Stimulated activated naive CD4-positive, alpha-beta T cell treated with Interleukin-2 at 50 U/mL for 16 hours (primary cell): ENCODE results near the gene C1orf216.
A peak's percentile ranks its signal among the peaks of the same experiment; 100 is the strongest.
"Not testable (repeated sequence)": the region's sequence is repeated elsewhere in the genome, so short reads cannot be mapped to it uniquely, and the experiment has no call there.

Source experiments
- DNase-seq: peaks from one replicate; lab custom pipeline; 2025; lab: John Stamatoyannopoulos, UW

C1orf216 gene, protein sequence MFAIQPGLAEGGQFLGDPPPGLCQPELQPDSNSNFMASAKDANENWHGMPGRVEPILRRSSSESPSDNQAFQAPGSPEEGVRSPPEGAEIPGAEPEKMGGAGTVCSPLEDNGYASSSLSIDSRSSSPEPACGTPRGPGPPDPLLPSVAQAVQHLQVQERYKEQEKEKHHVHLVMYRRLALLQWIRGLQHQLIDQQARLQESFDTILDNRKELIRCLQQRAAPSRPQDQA

DNA sequence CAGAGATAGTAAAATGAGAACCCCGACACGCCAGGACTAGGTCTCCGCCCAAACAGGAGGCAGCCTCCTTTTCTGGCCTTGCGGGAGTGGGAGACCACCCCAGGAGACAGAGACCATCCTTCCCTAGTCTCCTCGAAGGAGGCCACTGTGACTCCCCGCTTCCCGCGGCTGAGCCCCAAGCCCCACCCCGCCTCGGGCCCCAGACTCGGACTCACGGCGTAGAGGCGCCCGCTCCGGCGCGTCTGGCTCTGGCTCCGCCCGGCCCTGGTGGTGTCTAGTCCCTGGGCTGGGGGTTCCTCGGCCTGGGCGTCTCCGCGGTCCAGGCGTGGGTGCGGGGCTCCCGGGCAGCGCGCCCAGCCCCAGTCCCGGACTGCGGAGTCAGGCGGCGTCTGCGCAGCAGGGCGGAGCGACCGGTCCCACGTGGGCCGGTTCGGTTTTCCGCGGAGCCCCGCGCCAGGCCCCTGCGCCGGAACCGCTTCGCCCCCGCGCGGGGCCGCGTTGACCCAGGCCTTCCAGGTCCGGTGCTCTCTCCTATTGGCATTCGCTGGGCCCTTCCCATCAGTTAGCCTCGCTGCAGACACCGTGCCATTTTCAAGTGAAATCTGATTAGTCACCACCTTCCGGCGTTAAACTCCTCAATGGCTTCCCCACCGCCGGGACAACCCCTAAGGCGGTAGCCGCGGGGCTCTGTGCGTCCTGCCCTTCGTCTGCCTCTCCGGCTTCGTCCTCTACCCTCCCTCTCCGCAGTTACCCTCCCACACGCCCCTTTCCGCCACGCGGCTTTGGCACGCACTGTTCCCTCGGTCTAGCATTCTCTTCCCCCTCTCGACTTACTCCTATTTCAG is at the start of gene C1orf216:
Gene C1orf216, minus strand, starts transcription at position 393 of the 845 bp plus-strand sequence. CDS start 2,563 bp downstream, outside the sequence.
- DNase-seq, result peak; percentile 83

DNA sequence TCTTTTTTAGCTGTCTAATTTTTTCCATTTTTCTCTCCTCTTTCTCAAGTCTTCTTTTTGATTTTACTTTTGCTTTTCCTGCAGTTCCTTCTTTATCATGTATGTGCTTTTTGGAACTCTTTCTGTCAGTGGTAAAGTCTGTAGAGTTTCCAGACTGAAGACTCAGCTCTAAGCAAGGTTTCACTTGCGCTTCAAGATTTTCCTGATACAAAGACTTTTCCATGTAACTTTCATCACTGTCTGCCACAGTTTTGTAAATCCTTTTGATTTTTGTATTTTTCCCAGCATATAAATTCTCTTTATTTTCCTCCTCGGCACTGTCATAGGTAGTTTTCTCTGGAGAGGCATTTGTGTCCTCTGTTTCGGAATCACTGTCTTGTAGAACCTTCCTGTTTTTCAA is 45.6 kb upstream of the C1orf216 start:
- DNase-seq, result no peak

DNA sequence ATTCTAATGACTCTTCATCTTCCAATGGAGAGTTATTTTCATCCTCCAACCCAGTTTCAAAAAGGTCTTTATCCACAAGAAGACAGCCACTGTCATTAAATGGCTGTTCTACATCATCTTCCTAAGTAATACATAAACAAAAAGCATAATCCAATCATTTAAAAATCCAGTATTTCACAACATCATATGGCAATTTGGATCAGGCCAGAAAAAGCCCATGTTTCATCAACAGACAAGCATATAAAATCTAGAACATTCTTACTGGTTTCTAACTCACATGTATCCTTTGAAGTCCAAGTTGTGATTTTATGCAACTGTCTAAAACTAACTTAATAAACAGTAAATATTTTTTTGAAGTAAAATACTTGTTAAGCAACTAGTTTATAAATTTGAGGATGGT is 44.5 kb upstream of the C1orf216 start:
- DNase-seq, result no peak

DNA sequence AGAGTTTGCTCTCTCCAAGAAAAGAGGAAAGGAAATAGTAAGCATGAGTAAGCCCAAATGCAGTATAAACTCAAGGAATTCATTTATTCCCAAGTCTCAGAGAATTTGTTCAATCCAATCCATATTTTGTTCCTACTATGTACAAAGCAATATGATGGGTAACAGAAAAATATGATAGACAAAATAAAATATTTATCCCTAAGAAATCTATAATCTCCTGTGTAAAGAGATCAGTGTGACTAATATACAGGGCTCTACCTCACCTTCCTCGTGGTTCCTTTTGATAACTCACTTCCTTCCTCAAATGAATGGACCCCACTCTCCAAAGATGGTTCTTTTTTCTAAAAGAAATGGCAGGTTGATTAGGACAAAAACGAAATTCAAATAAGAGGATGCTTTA is 43.5 kb upstream of the C1orf216 start:
- no peak for DNase-seq

DNA sequence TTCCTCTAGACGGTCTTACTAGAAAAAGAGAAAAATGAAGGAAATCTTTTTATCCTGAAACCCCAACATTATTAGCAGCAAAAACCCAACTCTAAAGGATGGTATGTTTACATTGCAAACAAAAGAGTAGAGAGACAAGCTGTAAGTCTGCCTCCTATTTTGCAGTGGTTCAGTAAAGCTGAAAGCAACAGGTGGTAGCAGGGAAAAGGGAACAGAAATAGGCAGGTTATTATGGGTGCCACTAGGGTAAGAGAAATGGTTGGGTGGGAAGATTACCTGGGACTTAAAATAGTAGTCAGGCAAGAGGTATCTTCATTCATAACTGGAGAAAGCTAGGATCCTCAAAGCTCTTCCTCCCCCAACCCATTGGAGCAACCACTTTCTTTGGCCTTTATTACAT is 37.4 kb upstream of the C1orf216 start:
- DNase-seq, result no peak

DNA sequence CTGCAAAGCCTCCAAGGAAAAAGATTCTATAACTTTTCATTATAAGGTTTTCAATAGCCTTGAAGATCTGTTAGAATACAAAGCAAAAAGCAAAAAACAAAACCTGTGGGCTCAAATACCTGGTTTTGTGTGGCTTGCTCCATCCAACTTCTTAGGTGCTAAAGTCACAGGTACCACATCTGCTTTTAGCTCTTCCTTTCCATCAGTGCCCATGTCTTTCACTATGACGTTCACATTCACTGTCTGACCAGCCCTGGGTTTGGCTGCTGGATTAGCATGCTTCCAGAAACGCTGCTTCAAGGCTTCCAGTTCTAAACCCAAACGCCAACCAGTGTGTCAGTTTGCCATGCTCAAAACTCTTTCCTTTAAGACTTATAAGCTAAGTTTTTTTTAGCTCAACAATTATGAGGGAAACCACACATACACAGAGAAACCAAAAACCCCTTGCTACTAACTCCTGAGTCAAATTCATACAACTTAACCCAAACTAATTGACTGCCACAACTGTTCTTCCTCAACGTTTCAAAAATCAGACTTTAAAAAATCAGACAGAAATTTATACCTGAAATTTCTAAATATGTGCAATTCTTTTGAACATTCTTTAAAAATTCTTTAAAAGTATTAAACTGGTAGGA is 35.1 kb upstream of the C1orf216 start:
- no peak for DNase-seq

DNA sequence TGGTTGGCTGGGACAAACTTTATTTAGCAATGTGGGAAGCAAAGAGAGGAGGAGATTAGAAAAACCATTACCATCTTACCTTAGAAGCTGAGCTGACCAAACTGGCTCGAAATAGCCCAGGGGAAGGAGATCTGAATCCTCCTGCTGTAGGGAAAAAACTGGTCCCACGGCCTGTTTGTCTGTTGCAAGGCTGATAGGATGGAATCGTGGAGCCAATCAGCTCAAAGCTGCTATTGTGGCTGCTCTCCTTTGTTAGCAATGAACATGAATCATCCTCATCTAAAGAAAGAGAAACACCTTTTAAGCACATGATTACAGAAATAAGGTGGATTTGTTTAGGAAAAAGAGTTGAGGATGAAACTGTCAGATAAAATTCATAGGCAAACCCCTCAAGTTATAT is 29.6 kb upstream of the C1orf216 start:
- DNase-seq, result no peak

DNA sequence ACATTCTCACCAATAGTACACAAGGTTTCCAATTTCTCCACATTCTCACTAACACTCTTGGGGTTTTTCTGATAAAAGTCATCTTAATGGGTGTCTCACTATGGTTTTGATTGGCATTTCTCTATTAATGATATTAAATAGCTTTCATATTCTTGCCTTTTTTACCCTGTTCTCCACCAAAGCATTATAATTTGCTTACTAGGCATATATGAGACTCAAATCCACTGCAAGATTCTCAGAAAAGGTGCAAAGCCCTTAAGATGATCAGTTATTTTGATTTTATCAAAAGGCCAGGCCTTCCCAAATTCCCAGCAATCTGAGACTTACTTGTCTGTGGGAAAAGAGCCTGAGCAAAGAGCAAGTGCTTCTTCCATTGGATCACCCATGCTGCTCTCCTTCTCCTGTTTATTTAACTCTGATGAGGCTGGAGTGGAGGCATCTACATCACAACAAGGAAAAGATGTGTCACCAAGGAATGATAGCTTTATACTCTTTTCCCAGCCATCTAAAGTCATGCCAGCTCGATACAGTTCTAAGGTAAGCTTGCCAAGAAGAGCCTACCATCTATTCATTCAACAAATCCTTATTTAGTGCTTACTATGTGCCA is 26.5 kb upstream of the C1orf216 start:
- no peak for DNase-seq

DNA sequence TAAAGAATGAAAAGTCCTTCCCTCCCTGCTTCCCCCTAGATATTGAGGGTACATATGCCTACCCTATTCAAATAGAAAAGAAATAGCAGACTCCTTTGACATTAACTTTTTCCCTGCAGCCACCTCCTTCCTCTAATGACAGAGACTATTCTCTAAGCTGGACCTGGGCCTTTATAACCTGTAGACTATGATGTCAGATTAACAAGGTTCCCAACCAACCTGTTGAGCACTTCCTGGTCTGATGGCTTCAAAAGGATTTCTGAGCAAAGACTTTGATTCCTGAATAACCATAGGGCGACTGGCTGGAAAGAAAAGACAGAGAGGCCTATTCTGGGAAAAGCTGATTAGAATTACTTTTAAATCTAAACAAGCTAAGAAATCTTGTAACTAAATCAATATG is 18.4 kb upstream of the C1orf216 start:
- DNase-seq, result no peak

DNA sequence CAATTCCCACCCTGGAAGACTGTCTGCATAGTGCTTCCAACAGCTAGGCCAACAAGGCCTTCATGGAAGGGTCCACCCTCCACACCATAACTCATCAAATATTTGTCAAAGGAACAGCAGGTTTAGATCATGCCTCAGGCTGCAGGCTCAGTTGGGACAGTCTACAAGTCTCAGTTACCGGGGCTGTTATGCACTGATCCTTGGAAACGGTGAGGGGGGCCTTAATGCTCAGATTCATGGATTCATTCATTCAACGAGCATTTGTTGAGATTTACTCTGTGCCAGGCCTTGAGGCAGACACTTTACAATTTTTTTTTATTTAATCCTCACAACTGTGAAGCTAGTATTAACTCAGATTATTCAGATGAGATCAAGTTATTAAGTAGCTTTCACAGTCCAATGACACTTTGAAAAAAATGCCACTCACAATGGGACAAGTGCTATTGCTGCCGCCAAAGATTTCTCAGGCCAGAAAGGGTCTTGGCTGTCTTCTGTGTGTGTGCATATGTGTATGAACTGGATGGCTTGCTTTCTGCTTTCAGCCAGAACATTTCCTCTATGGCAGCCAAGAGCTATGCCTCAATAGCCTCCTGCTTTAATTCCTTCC is 8.9 kb upstream of the C1orf216 start:
- DNase-seq, result no peak

DNA sequence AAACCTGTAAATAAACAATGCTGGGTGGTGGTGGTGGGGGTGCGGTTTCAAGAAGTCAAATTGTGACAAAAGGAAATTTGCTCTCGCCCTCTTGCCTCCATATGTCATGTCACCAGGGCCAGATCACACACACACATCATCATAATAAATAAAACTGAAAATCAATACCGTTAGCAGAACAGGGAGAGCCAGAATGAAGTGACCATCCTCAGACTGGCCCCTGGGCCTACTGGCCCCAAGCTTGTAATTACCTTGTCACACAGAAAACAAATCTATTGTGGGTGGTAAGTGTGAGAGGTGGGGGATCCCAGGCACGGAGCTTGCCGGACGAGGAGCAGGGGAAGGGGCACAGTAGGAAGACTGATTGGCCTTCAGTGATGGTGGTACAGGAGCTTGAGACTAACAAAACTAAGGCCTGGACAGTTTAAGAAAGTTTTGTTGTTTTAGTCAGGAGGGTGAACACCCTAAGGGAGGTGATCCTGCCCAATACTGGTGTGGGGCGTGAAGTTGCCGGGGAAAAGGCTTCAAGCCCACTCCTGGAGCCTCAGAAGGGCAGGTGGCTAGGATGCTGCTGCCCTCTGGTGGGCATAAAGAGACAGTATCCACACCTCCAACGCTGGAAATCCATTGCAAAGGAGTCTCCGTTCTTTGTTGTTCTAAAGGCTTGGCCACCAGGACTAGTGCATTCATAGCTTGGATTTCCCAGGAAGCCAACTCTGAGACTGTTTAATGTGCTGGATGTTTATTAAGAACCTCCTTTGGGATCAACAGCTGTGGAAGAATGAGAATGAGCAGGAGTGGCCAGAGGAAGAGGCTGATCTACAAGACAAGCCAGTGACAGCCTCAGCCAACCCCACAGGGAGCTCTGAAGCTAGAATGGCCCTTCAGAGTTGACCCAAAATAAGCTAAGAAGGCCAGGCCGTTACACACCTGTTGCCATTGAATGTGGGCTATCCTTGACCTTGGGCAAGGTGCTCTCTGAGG is 8.1 kb upstream of the C1orf216 start:
- DNase-seq, result peak; percentile 45

DNA sequence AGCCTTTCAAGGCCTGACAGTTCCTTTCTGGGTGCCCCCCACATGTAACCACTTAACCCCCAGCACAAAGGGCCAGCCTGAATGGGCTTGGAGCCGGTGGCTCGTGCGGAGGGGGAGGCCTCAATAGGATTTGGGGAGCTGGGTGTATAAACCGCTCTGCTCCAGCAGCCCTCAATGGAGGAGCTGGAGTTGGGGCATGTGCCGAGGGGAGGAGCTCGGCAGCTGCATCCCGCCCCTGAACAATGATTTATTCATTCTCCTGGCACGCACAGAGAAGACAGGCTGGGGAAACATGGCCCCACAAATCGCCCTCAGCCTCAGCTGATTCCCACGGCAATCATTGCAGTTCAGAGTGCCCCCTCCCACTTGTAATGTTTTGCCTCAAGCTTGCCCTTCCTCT is 6.9 kb upstream of the C1orf216 start:
- DNase-seq, result no peak

DNA sequence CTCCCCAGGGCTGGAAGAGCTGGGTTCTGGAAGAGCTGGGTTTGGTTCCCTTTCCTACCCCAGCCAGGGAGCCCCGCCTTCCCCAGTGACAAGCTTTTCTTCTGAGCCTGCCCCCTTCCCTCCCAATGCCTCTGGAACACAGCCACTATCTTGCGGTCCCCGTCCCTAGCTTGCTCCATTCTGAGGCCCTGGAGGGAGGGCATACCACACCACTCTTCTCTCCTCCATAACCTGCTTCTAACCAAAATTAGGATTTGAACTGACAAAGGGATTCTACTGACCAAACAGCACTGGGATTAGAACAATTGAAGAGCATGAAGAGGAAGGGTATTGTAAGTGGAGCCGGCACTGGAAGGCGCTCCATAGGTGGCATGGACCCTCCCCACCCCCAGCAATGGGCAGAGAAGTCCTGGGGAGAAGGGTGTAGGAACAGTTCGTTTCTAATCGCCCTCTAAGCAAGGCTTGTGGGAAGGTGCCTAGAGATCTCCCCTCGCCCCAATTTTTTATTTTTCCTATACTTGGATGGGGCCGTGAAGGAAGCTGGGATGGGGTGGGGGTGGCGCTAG is 690 bp downstream of the C1orf216 start:
- no peak for DNase-seq

DNA sequence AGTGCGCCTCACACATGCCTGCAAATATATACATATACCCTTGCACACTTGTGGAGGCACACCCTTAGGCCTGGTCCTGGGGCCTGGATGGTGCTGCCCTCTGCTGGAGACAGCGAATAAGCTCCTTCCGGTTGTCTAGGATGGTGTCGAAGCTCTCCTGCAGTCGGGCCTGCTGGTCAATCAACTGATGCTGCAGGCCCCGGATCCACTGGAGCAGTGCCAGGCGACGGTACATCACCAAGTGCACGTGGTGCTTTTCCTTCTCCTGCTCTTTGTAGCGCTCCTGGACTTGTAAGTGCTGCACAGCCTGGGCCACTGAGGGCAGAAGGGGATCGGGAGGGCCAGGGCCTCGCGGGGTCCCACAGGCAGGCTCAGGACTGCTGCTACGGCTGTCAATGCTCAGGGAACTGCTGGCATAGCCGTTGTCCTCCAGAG is 3.1 kb downstream of the C1orf216 start:
- peak; percentile 73 for DNase-seq

DNA sequence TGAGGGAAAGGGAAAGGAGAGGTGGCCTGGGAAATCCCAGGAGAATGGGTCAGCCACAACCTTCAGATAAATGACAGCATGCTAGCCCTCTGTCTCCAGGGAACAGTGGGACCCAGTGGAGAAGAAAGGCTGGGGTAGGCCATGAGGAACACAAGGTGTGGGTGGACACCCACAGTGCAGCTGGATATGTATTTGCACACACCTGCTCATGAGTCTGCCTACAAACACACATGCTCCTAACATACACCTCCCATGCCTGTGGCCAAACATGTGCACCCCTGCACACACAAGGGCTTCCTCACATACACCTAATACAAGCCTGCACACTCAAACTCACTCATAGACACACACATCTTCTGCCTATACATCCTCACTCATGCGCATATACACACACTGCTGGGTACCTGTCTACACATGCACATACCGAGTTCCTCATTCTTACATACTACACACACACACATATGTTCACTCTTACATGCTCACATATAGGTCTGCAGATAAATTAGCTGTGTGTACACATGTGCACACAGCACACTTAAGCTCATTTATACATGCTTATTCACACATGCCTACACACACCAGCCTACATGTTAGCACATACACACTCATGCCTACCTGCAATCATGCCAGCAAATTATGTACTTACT is 3.6 kb downstream of the C1orf216 start:
- no peak for DNase-seq

DNA sequence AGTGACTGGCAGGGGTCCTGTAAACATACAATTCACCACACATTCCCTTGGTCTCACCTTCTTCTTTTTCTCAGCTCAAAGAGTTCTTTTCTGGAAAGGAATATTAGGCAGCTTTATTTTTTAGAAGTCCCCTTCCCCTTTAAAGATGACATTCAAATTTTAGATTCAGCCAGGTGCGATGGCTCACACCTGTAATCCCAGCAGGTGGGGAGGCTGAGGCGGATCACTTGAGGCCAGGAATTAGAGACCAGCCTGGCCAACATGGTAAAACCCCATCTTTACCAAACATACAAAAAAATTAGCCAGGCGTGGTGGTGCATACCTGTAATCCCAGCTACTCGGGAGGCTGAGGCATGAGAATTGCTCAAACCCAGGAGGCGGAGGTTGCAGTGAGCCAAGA is 7.6 kb downstream of the C1orf216 start:
- not testable (repeated sequence) for DNase-seq

DNA sequence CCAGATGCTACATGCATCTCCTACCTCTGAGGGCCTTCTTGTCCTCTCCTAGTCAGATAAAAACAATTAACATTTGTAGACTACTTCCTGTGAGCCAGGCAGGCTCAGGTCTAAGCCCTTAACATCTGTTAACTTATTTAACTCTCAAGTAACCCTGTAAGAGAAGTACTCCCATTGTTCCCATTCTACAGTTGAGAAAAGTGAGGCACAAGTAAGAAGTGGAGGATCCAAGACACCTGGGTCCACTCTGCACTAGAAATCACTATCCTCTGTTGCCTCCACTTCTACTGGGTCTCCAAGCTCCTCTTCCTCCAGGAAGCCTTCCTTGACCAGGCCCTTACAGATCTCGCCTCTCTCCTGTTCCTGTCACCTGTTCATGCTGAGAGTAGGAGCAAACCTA is 9.7 kb downstream of the C1orf216 start:
- DNase-seq, result no peak

DNA sequence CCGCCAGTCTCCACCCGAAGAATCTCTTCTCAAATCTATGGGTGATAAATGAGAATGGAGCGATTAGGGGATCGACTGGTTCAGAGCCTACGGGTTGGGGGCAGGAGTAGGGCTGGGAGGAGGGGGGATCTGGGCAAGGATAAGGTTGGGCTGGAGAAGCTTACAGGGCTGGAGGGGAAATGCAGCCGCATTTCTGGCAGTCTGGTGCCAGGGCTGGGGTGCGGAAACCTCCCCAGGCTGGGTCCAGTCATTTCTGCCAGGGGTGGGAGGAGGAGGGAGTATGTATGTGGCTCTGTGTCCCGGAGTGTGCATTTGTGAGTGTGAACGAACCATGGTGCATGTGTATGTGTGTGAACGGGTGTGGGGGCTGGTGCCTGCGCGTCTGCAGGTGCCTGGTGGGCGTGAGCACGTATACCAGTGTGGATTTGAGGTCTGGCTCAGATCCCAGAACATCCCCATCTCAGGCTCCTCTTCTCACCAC is 10.2 kb downstream of the C1orf216 start:
- no peak for DNase-seq

DNA sequence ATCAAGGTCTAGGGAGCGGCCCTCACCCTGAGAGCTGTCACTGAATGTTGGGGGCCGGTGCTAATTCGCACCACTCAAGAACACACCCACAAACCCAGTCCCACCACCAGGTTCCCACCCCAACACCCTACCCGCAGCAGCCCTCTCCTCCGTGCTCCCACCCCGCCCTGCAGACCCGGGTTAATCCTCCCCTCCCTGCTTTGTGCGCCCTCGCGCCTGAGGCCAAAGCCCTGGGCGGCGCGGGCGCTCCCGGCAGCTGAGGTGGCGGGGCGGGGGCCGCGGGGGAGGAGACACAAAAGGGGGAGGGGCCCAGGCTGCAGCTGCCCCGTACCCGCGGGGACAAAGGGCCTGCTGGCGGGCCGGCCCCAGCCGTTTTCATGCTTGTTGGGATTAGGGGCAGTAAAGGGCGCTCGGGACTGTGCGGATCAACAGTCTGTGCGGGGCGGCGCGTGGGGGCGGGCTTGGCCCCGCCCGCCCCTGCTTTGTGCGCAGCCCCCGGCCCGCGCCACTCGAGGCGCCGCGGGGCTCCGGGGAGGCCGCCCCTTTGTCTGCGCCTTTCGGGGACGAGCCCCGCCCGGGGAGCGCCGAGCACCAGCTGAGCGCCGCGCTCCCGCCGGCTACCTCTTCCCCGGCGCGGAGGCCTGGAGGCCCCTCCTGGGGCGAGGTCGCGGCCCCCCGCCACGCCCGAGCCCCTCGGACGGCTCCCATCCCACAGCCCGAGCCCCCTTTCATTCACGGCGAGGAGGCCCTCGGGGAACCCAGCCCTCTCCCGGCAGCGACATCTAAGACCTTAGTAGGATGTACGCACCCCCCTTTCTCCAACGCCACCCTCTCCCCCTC is 10.9 kb downstream of the C1orf216 start:
- DNase-seq, result peak; percentile 6
